ENCODE data around the gene BAIAP2L2.
"Not testable (repeated sequence)": the region's sequence is repeated elsewhere in the genome, so short reads cannot be mapped to it uniquely, and the experiment has no call there.

BAIAP2L2 gene

DNA sequence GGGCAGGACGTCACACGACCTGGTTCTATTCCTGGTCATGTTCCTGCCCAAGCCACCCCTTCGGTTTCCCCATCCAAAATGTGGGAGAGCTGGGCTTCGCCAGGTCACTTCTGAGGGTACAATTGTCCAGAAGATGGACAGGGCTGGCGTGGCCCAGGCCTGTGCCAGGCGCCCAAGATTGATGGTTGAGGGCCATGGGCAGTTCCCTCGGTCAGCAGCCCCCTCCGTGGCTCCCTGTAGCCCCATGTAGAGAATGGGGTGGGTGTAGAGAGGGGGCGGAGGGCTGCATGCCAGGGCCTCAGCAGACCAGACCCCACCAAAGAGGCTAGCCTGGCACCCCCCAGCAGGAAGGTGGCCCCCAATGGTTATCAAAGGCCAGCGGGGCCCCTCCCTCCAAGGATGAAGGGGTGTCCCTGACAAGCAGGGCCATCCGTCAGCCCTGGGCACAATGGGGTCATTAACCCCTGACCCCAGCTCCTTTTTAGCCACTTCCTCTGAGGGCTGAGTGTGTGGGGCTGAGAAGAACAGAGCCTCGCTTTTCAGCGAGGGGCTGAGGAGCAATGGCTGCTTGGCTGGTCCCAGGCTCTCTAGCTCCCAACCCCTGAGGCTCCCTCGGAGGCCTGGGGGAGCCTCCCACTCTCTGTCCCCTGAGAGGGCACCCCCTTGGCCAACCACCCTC, 64.3 kb downstream of the BAIAP2L2 start:
- Histone ChIP-seq H3K27ac (ENCODE audit: low read length) (no peak overlapping the region), H3K36me3 (ENCODE audit: insufficient read depth, low read depth, low read length) (no peaks in the 10 kb centered on the region), H3K9me3 (ENCODE audit: insufficient read depth, low read depth, low read length) (no peaks in the 10 kb centered on the region), H3K9ac (ENCODE audit: low read depth, low read length) (no peak overlapping the region), H3K27me3 (ENCODE audit: insufficient read depth, low read length) (no peaks in the 10 kb centered on the region), H3K4me3 (ENCODE audit: low read length) (no peak overlapping the region), H3K4me1 (ENCODE audit: insufficient read depth, low read length) (no peaks in the 10 kb centered on the region)

DNA sequence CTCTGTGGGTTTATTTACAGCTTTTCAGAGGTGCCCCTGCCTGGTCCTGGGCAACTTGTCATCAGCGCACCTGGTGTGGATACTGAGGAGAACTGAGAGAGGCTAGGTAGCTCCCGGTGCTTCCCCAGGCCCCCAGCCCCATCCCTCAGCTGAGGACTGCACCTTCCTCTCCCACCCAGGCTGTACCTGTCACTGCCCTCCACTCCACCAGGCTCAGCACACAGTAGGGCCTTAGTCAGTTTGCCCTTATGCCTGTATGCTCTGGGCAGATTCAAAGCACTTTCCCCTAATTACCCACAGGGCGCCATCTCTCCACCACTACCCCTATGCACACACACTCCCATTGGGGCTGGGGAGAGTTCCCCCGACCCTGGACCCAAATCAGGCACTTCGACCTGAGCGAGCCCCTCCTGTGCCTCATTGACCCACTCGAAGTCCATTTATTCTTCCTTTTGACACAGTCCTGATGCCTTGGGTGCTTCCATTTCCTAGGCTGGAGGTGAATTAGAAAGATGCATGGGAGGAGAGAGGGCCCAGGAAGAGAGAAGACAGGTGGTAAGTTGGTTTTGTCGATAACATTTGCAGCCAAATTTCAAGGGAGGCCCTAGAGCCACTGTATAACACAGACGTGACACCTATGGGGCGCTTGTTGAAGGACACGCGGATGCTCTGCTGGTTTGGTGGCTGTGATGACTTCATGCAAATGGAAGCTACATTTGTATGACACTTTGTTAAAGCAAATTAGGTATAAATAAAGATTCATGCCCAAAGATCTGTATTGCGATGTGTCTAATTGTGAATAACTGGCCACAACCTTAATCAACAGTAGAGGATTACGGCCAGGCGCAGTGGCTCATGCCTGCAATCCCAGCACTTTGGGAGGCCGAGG, 67.1 kb downstream of the BAIAP2L2 start:
- Histone ChIP-seq H3K36me3 (ENCODE audit: insufficient read depth, low read depth, low read length) (no peaks in the 10 kb centered on the region), H3K4me3 (ENCODE audit: low read length) (no peak overlapping the region), H3K27ac (ENCODE audit: low read length) (no peak overlapping the region), H3K27me3 (ENCODE audit: insufficient read depth, low read length) (no peaks in the 10 kb centered on the region), H3K9me3 (ENCODE audit: insufficient read depth, low read depth, low read length) (no peaks in the 10 kb centered on the region), H3K4me1 (ENCODE audit: insufficient read depth, low read length) (no peaks in the 10 kb centered on the region), H3K9ac (ENCODE audit: low read depth, low read length) (no peak overlapping the region)

DNA sequence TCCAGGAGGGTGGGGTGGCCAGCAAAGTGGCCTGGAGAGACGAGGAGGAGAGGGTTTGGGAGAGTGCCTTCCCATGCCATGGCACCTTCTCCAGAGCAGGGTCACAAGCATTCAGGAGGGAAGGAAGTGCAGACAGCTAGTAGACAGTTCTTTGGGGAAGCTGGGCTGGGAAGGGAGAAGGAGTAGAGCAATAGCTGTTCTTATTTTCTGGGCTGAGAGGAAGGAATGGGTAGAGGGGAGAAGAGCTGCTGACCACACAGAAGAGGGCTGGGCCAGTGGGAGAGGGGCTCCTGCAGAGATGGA, 68.0 kb downstream of the BAIAP2L2 start:
- Histone ChIP-seq H3K4me3 (ENCODE audit: low read length) (no peak overlapping the region), H3K27me3 (ENCODE audit: insufficient read depth, low read length) (no peaks in the 10 kb centered on the region), H3K27ac (ENCODE audit: low read length) (no peak overlapping the region), H3K36me3 (ENCODE audit: insufficient read depth, low read depth, low read length) (no peaks in the 10 kb centered on the region), H3K9ac (ENCODE audit: low read depth, low read length) (no peak overlapping the region), H3K9me3 (ENCODE audit: insufficient read depth, low read depth, low read length) (no peaks in the 10 kb centered on the region), H3K4me1 (ENCODE audit: insufficient read depth, low read length) (no peaks in the 10 kb centered on the region)

DNA sequence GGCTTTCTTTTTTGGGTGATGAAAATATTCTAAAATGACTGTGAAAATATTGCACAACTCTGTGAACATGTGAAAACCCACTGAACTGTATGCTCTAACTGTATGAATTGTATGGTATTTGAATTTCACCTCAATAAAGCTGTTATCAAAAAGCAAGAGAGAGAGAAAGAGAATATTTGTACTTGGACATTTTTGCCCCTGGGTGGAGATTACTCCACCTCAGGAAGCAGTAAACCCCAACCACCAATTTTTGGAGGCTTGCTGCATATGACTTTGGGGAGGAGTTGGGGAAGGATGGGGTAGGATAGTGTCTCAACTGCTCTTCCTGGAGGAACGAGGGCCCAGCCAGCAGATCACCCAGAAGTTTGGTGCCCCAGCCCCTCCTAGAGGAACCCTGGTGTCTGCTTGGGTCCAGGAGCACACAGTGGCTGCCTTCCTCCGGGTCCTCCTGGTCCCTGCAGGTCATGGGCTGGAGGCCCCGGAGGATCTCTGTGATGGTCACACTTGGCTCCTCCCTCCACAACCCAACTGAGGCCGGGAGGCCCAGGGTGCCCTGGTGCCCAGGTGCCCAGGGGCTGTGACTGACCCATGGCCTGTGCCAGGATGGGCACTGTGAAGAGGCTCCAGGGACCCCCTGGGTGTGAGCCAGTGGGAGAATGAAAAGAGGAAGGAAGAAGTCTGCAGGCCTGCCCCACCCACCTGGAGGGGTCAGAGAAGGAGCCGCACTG, 68.6 kb downstream of the BAIAP2L2 start:
- H3K27me3 ChIP-seq (ENCODE audit: insufficient read depth, low read length) = no peaks in the 10 kb centered on the region
- no peaks in the 10 kb centered on the region for H3K36me3 ChIP-seq (ENCODE audit: insufficient read depth, low read depth, low read length)
- no peaks in the 10 kb centered on the region for H3K9me3 ChIP-seq (ENCODE audit: insufficient read depth, low read depth, low read length)
- no peaks in the 10 kb centered on the region for H3K4me1 ChIP-seq (ENCODE audit: insufficient read depth, low read length)
- H3K9ac ChIP-seq (ENCODE audit: low read depth, low read length) = no peak overlapping the region
- H3K4me3 ChIP-seq (ENCODE audit: low read length) = no peak overlapping the region
- no peak overlapping the region for H3K27ac ChIP-seq (ENCODE audit: low read length)

DNA sequence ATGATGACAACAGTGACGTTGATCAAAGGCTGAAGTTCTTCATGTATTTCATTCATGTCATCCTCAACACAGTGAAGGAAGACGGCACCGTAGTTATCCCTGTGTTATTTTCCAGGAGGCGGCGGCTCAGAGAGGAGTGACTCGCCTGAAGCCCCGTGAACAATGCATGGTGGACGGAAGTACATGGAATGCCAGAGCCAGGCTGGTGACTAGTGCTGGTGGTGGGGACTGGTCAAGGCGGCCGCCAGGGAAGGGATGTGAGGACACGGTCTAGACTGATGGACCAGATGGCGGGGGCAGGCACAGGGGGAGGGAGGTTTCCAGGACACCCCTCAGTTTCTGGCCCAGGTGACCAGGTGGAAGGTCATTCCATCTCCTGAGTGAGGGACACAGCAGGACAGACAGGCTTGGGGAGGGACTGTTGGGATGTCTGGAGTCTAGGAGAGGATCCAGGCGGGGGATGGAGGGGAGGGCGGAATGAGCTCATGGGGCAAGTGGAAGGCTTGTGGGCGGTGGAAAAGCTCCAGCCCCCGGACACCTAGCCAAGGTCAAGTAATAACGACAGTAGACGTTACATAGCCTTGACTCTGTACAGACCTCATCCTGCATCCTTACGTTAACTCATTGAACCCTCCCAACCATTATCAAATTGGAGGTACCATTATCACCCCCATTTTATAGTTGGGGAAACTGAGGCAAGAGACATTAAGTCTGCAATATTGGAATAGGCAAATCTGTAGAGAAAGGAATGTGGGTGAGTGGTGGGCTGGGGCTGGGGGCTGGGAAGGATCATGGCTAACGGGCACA, 69.3 kb downstream of the BAIAP2L2 start:
- H3K27me3 ChIP-seq (ENCODE audit: insufficient read depth, low read length) = no peaks in the 10 kb centered on the region
- H3K9me3 ChIP-seq (ENCODE audit: insufficient read depth, low read depth, low read length) = no peaks in the 10 kb centered on the region
- no peak overlapping the region for H3K9ac ChIP-seq (ENCODE audit: low read depth, low read length)
- H3K27ac ChIP-seq (ENCODE audit: low read length) = no peak overlapping the region
- no peaks in the 10 kb centered on the region for H3K36me3 ChIP-seq (ENCODE audit: insufficient read depth, low read depth, low read length)
- no peak overlapping the region for H3K4me3 ChIP-seq (ENCODE audit: low read length)
- no peaks in the 10 kb centered on the region for H3K4me1 ChIP-seq (ENCODE audit: insufficient read depth, low read length)

DNA sequence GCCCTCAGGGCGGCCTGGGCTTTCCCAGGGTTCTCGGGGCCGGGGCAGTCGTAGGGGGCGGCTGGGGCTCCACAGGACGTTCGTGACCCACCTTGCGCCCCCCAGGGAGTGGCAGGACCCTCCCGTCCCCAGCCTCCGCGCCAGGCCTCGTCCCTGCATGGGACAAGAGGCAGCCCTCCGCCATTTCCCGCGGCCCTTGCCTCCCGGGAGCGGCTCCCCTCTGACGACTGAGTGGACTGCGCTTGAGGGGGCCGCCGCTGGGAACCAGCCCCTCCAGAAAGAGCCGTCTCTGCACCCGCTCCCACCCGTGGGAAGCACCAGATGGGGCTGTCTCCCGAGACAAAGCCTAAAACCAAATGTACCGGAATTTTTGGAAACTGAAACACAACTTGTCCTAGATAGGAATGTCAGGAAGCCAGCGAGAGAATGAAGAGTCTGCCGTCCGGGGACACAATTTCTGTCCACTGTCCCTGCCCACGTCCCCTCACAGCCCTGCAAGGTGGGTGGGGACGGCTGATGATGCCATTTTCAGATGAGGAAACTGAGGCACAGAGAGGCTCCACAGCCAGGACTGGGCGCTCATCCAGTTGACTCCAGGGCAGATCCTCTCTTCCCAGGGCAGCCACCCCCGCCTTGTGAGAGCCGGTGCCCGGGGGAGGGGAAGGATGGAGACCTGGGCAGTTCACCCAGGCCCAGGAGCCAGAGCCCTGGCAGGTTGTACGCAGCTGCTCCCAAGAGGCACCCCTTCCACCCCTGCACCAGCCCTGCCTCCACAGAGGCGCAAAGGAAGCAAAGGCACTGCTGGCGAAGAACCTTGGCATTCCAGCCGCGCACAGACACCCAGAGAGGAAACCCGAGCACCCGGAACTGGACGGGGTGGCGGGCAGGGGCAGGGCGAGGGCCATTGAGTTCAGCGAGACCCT, 71.3 kb downstream of the BAIAP2L2 start:
- no peaks in the 10 kb centered on the region for H3K9me3 ChIP-seq (ENCODE audit: insufficient read depth, low read depth, low read length)
- peaks cover 7% of the 10 kb centered on the region; the same call in 1 of the 2 replicates for H3K4me1 ChIP-seq (ENCODE audit: insufficient read depth, low read length)
- no peak overlapping the region for H3K27ac ChIP-seq (ENCODE audit: low read length)

DNA sequence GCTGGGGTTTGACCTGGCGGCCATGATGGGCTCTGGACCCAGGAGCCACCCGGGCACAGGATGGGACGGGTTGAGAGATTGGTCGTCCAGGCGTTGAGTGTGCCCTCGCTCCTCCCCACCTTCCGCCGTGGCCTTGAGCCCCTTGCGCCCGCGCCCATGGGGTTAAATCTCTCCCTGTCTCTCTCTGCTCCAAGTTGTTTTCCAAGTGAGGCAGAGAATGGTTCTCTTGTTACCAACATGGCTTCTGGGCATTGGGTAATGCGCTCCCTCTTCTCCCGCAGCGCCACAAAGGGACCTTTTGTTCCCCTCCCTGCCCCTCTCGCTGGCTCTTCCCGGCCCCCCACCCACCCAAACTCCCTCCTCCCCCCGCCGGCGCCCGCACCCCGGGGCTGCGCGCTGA, 72.1 kb downstream of the BAIAP2L2 start:
- Histone ChIP-seq H3K9ac (ENCODE audit: low read depth, low read length) (no peak overlapping the region), H3K4me3 (ENCODE audit: low read length) (no peak overlapping the region), H3K9me3 (ENCODE audit: insufficient read depth, low read depth, low read length) (no peaks in the 10 kb centered on the region), H3K27ac (ENCODE audit: low read length) (no peak overlapping the region), H3K27me3 (ENCODE audit: insufficient read depth, low read length) (no peaks in the 10 kb centered on the region), H3K4me1 (ENCODE audit: insufficient read depth, low read length) (peaks cover 12% of the 10 kb centered on the region; the same call in 1 of the 2 replicates), H3K36me3 (ENCODE audit: insufficient read depth, low read depth, low read length) (no peaks in the 10 kb centered on the region)

More for the DNA sequence above, 71.3 kb downstream of the BAIAP2L2 start:
- Histone ChIP-seq H3K9ac (ENCODE audit: low read depth, low read length) (no peak overlapping the region), H3K36me3 (ENCODE audit: insufficient read depth, low read depth, low read length) (no peaks in the 10 kb centered on the region), H3K4me3 (ENCODE audit: low read length) (no peak overlapping the region), H3K27me3 (ENCODE audit: insufficient read depth, low read length) (no peaks in the 10 kb centered on the region)

DNA sequence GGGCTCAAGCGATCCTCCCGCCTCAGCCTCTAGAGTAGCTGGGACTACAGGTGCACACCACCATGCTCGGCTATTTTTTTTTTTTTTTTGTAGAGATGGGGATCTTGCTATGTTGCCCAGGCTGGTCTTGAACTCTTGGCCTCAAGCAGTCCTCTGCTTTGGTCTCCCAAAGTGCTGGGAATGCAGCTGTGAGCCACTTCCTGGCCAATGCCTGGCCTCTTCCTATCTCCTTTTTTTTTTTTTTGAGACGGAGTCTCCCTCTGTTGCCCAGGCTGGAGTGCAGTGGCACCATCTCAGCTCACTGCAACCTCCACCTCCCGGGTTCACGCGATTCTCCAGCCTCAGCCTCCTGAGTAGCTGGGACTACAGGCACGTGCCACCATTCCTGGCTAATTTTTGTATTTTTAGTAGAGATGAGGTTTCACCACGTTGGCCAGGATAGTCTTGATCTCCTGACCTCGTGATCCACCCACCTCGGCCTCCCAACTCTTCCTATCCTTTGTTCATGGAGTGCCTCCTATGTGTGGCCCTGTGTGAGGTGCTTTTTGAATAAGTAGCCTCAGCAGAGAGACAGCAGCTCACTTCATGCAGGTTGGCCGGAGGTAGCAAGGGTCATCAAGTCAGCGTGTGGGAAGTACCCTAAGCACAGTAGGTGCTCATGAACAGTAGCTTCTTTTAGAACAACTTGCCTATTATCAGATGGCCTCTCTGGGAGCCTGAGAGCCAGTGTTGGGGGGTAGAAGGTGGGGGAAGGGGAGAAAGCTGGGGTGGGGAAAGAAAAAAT, 72.9 kb downstream of the BAIAP2L2 start:
- not testable (repeated sequence) for H3K4me3 ChIP-seq (ENCODE audit: low read length); H3K36me3 ChIP-seq (ENCODE audit: insufficient read depth, low read depth, low read length); H3K27me3 ChIP-seq (ENCODE audit: insufficient read depth, low read length); H3K27ac ChIP-seq (ENCODE audit: low read length); H3K9me3 ChIP-seq (ENCODE audit: insufficient read depth, low read depth, low read length); H3K9ac ChIP-seq (ENCODE audit: low read depth, low read length)
- peaks cover 12% of the 10 kb centered on the region; the same call in 1 of the 2 replicates for H3K4me1 ChIP-seq (ENCODE audit: insufficient read depth, low read length)

DNA sequence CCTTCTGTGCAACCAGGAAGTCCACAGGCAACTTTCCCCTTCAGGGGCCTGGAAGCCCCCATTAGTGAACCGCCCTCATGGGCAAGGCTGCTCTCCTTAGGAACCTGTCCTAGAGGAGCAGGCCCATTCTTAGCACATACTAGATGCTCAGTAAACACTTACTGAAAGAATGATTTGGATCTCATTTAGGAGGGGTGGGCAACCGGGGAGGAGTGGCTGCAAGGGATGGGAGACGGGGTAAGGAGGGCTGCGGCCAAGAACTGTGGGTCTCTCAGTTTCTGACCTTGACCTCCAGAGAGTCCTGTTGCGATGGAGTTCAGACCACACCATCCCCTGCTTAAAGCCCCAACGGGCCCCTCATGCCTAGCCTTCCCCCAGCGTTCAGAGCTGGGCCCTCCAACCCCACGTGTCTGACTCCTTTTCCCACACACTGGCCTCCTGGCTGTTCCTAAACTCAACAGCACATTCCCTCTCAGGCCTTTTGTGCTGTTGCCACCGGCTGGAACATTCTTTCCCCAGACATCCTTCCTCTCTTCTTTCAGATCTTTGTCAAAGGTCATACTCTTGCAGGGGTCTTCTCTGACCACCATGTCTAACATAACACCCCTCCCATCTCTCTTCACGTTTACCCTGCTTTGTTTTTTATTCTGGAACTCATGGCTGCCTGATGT, 74.0 kb downstream of the BAIAP2L2 start:
- H3K36me3 ChIP-seq (ENCODE audit: insufficient read depth, low read depth, low read length) = no peaks in the 10 kb centered on the region
- no peak overlapping the region for H3K9ac ChIP-seq (ENCODE audit: low read depth, low read length)
- H3K27ac ChIP-seq (ENCODE audit: low read length) = no peak overlapping the region
- H3K9me3 ChIP-seq (ENCODE audit: insufficient read depth, low read depth, low read length) = no peaks in the 10 kb centered on the region
- no peaks in the 10 kb centered on the region for H3K27me3 ChIP-seq (ENCODE audit: insufficient read depth, low read length)
- no peak overlapping the region for H3K4me3 ChIP-seq (ENCODE audit: low read length)
- H3K4me1 ChIP-seq (ENCODE audit: insufficient read depth, low read length) = peaks cover 12% of the 10 kb centered on the region; the same call in 1 of the 2 replicates

DNA sequence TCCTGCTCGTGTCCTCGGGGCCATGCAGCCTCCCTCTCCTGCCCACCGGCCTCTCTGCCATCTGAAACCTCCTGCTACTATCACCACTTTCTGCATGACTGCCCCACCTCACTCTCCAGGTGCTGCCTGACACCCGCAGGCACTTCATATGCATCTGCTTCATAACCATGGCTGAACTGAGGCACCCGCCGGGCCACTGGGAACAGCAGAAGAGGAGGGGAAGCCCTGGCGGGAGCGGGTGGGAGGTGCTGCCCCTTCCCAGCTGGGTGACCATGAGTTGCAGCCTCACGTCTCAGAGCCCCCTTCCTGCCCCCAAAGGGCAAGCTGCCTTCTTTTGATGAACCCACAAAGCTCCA, 75.0 kb downstream of the BAIAP2L2 start:
- Histone ChIP-seq H3K9me3 (ENCODE audit: insufficient read depth, low read depth, low read length) (no peaks in the 10 kb centered on the region), H3K4me1 (ENCODE audit: insufficient read depth, low read length) (peaks cover 12% of the 10 kb centered on the region; the same call in 1 of the 2 replicates), H3K27me3 (ENCODE audit: insufficient read depth, low read length) (no peaks in the 10 kb centered on the region), H3K27ac (ENCODE audit: low read length) (no peak overlapping the region), H3K36me3 (ENCODE audit: insufficient read depth, low read depth, low read length) (no peaks in the 10 kb centered on the region), H3K4me3 (ENCODE audit: low read length) (no peak overlapping the region), H3K9ac (ENCODE audit: low read depth, low read length) (no peak overlapping the region)

Measured in iPS-20b (cell line).